ENCODE measurements around the gene SFTA2. TPM values are rescaled to one million over a fixed set of nuclear protein-coding genes. Genes with fewer than 3 reads are reported as not detected.

SFTA2 gene
- total and polyA plus RNA-seq, 2 experiments from 2014 or later: 0.86 TPM; not detected in 1

DNA sequence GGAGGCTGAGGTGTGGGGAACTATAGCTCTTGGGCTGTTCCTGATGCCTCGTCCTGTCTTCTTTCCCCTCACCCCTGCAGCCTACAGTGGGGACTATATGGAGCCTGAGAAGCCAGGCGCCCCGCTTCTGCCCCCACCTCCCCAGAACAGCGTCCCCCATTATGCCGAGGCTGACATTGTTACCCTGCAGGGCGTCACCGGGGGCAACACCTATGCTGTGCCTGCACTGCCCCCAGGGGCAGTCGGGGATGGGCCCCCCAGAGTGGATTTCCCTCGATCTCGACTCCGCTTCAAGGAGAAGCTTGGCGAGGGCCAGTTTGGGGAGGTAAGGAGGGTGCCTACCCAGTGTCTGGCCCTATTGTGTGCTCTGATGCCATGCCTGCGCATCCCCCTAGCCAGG is 35.4 kb downstream of the SFTA2 start:
- Histone ChIP-seq H3K4me1 (ENCODE audit: low read depth) (no peaks in the 10 kb centered on the region), H3K9me3 (ENCODE audit: low read depth) (no peaks in the 10 kb centered on the region), H3K27ac (no peak overlapping the region), H3K36me3 (peaks cover 31% of the 10 kb centered on the region), H3K4me3 (no peak overlapping the region), H3K27me3 (no peaks in the 10 kb centered on the region)
- no peak for DNase-seq (ENCODE audit: low read depth in 1 of 2, low spot score in 1 of 2)
- TF ChIP-seq, protein P1, sequence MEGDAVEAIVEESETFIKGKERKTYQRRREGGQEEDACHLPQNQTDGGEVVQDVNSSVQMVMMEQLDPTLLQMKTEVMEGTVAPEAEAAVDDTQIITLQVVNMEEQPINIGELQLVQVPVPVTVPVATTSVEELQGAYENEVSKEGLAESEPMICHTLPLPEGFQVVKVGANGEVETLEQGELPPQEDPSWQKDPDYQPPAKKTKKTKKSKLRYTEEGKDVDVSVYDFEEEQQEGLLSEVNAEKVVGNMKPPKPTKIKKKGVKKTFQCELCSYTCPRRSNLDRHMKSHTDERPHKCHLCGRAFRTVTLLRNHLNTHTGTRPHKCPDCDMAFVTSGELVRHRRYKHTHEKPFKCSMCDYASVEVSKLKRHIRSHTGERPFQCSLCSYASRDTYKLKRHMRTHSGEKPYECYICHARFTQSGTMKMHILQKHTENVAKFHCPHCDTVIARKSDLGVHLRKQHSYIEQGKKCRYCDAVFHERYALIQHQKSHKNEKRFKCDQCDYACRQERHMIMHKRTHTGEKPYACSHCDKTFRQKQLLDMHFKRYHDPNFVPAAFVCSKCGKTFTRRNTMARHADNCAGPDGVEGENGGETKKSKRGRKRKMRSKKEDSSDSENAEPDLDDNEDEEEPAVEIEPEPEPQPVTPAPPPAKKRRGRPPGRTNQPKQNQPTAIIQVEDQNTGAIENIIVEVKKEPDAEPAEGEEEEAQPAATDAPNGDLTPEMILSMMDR (IDR thresholded peaks at IDR 0.05; ENCODE audit: low read depth, low read length): no peak

GRCh38 chr6:30895343-30895742 is 36.6 kb downstream of the SFTA2 start:
- H3K27ac ChIP-seq: no peak overlapping the region
- no peaks in the 10 kb centered on the region for H3K27me3 ChIP-seq
- no peaks in the 10 kb centered on the region for H3K4me1 ChIP-seq (ENCODE audit: low read depth)
- no peak for DNase-seq (ENCODE audit: low read depth in 1 of 2, low spot score in 1 of 2)
- peaks cover 31% of the 10 kb centered on the region for H3K36me3 ChIP-seq
- H3K4me3 ChIP-seq: no peak overlapping the region
- TF ChIP-seq, protein P1 (IDR thresholded peaks at IDR 0.05; ENCODE audit: low read depth, low read length): no peak
- no peaks in the 10 kb centered on the region for H3K9me3 ChIP-seq (ENCODE audit: low read depth)

GRCh38 chr6:30894935-30895334 is 37.0 kb downstream of the SFTA2 start:
- Histone ChIP-seq H3K27me3 (no peaks in the 10 kb centered on the region), H3K27ac (no peak overlapping the region), H3K4me3 (no peak overlapping the region), H3K36me3 (peaks cover 32% of the 10 kb centered on the region), H3K9me3 (ENCODE audit: low read depth) (no peaks in the 10 kb centered on the region), H3K4me1 (ENCODE audit: low read depth) (no peaks in the 10 kb centered on the region)
- no peak for DNase-seq (ENCODE audit: low read depth in 1 of 2, low spot score in 1 of 2)
- TF ChIP-seq, protein P1 (IDR thresholded peaks at IDR 0.05; ENCODE audit: low read depth, low read length): no peak

GRCh38 chr6:30894381-30894780 is 37.6 kb downstream of the SFTA2 start:
- Histone ChIP-seq H3K4me3 (no peak overlapping the region), H3K27ac (no peak overlapping the region), H3K4me1 (ENCODE audit: low read depth) (no peaks in the 10 kb centered on the region), H3K27me3 (no peaks in the 10 kb centered on the region), H3K9me3 (ENCODE audit: low read depth) (no peaks in the 10 kb centered on the region), H3K36me3 (peaks cover 35% of the 10 kb centered on the region)
- TF ChIP-seq, protein P1 (IDR thresholded peaks at IDR 0.05; ENCODE audit: low read depth, low read length): no peak
- DNase-seq (ENCODE audit: low read depth in 1 of 2, low spot score in 1 of 2): no peak

GRCh38 chr6:30893666-30894065 is 38.3 kb downstream of the SFTA2 start:
- TF ChIP-seq, protein P1 (IDR thresholded peaks at IDR 0.05; ENCODE audit: low read depth, low read length): no peak
- no peaks in the 10 kb centered on the region for H3K4me1 ChIP-seq (ENCODE audit: low read depth)
- no peaks in the 10 kb centered on the region for H3K27me3 ChIP-seq
- peaks cover 31% of the 10 kb centered on the region for H3K36me3 ChIP-seq
- H3K27ac ChIP-seq: no peak overlapping the region
- H3K9me3 ChIP-seq (ENCODE audit: low read depth): no peaks in the 10 kb centered on the region
- DNase-seq (ENCODE audit: low read depth in 1 of 2, low spot score in 1 of 2): no peak
- H3K4me3 ChIP-seq: no peak overlapping the region
